Upper lobe of left lung (tissue), 6 donors: Measurements from ENCODE around the gene MUC6. TPM values are rescaled to one million over a fixed set of nuclear protein-coding genes. Genes with fewer than 3 reads are reported as not detected.

ENCODE experiments used
- ATAC-seq, 2 donors: fragments of 200-7000 bp; cut with Tn5 transposase; one replicate each; pipeline ENCODE4 v1.9.1; 2022; ENCODE audit warnings: mild to moderate bottlenecking in 2 of 2, moderate library complexity in 2 of 2; ENCODE audit not compliant: low FRiP score in 2 of 2
- DNase-seq, 2 donors: peaks; one replicate each; pipeline ENCODE4 v3.0.0-alpha.2; 2019 to 2020
- H3K27ac ChIP-seq, 4 donors: fragments of 200-600 bp; sonication (generic); one replicate each; pipeline ENCODE4 v1.5.1; 2016 to 2019
- H3K27me3 ChIP-seq, 4 donors: fragments of 200-600 bp; sonication (generic); one replicate each; pipeline ENCODE4 v1.5.1; 2017 to 2019
- H3K36me3 ChIP-seq, 4 donors: fragments of 200-600 bp; sonication (generic); one replicate each; pipeline ENCODE4 v1.5.1; 2016 to 2019
- H3K4me1 ChIP-seq, 4 donors: fragments of 200-600 bp; sonication (generic); one replicate each; pipeline ENCODE4 v1.5.1; 2018 to 2019
- H3K4me3 ChIP-seq, 4 donors: fragments of 200-600 bp; sonication (generic); one replicate each; pipeline ENCODE4 v1.5.1; 2017 to 2019; ENCODE audit warnings: mild to moderate bottlenecking in 2 of 4, moderate library complexity in 1 of 4
- H3K9me3 ChIP-seq, 4 donors: fragments of 200-600 bp; sonication (generic); one replicate each; pipeline ENCODE4 v1.5.1; 2018 to 2019
- CTCF ChIP-seq, 6 experiments: fragments of 450-650 bp in 4 of 6; fragments of 200-600 bp in 2 of 6; sonication (generic) in 2 of 6; IDR thresholded peaks; one replicate each; pipeline ENCODE4 v1.5.1; 2016 to 2019; ENCODE audit warnings: antibody characterized with exemption in 6 of 6
- EP300 ChIP-seq, 4 donors: sonication (generic); formaldehyde crosslinking; IDR thresholded peaks; one replicate each; pipeline ENCODE4 v1.5.1; 2017; ENCODE audit warnings: antibody characterized with exemption in 4 of 4, control low read depth in 2 of 4
- POLR2A ChIP-seq, 4 donors: fragments of 450-650 bp; IDR thresholded peaks; one replicate each; pipeline ENCODE4 v1.5.1; 2016 to 2017; ENCODE audit warnings: antibody characterized with exemption in 4 of 4, mild to moderate bottlenecking in 2 of 4
- POLR2AphosphoS5 ChIP-seq, 2 donors: sonication (generic); formaldehyde crosslinking; IDR thresholded peaks; one replicate each; pipeline ENCODE4 v1.5.1; 2017; ENCODE audit warnings: antibody characterized with exemption in 2 of 2
- WGBS, 2 donors: methylation state at CpG; one replicate each; pipeline ENCODE4 v1.1.5; 2017 to 2018; 5-methylcytosine and 5-hydroxymethylcytosine counted together
- total RNA-seq, 6 donors: library from RNA; depleted of rRNA in 4 of 6; stranded (reverse); fragments of >200 nt in 4 of 6; gene quantifications; one replicate each; pipeline versions ENCODE4 v1.1.0 to v1.2.1, GENCODE V29; 2016 to 2021
- donor health status: DM: no; HTN: no; CAD: no; lungs with moderate emphysema.
- donor health status: DM: no; HTN: yes; CAD: no; lungs with severe emphysema.

The MUC6 gene
- total RNA-seq, 6 donors from 2014 or later = 0.06 to 4.2 (median 0.51) TPM; not detected in 3

- ATAC-seq = no peak
- H3K27ac ChIP-seq = no peak overlapping the region
- 77 to 86% methylated on average over 1 to 6 of the region's 6 CpGs for WGBS, 2 donors
- H3K36me3 ChIP-seq = no peaks in the 10 kb centered on the region
- TF ChIP-seq POLR2AphosphoS5 (IDR thresholded peaks at IDR 0.05) (no peak), POLR2A (IDR thresholded peaks at IDR 0.05) (no peak), CTCF (IDR thresholded peaks at IDR 0.05) (no peak), EP300 (IDR thresholded peaks at IDR 0.05) (no peak)
- no peaks in the 10 kb centered on the region for H3K9me3 ChIP-seq
- DNase-seq = no peak
- H3K27me3 ChIP-seq = peaks cover 0 to 7% (median 0%) of the 10 kb centered on the region in 4 donors
- H3K4me1 ChIP-seq = peaks cover 0 to 6% (median 6%) of the 10 kb centered on the region in 4 donors
- H3K4me3 ChIP-seq = no peak overlapping the region
Measured at GRCh38 chr11:1049071-1049405, 12.5 kb upstream of the MUC6 start.

GRCh38 chr11:1048375-1049070 is 12.0 kb upstream of the MUC6 start:
- Histone ChIP-seq H3K27ac (no peak overlapping the region), H3K4me1 (peaks cover 0 to 6% (median 5%) of the 10 kb centered on the region in 4 donors), H3K27me3 (peaks cover 0 to 7% (median 0%) of the 10 kb centered on the region in 4 donors), H3K9me3 (no peaks in the 10 kb centered on the region), H3K36me3 (no peaks in the 10 kb centered on the region), H3K4me3 (no peak overlapping the region)
- ATAC-seq (no peak), DNase-seq (no peak)
- TF ChIP-seq POLR2AphosphoS5 (IDR thresholded peaks at IDR 0.05) = no peak
- no peak for TF ChIP-seq CTCF (IDR thresholded peaks at IDR 0.05)
- TF ChIP-seq EP300 (IDR thresholded peaks at IDR 0.05) = no peak
- TF ChIP-seq POLR2A (IDR thresholded peaks at IDR 0.05) = no peak
- 52 to 68% methylated on average over 25 of the region's 25 CpGs for WGBS, 2 donors

GRCh38 chr11:1047595-1048156 is 11.2 kb upstream of the MUC6 start:
- H3K27ac ChIP-seq = no peak overlapping the region
- 53 to 57% methylated on average over 12 to 22 of the region's 22 CpGs for WGBS, 2 donors
- ATAC-seq (no peak), DNase-seq (no peak)
- H3K4me1 ChIP-seq = peaks cover 0 to 6% (median 5%) of the 10 kb centered on the region in 4 donors
- no peak for TF ChIP-seq POLR2AphosphoS5 (IDR thresholded peaks at IDR 0.05)
- TF ChIP-seq POLR2A (IDR thresholded peaks at IDR 0.05) = no peak
- no peak for TF ChIP-seq CTCF (IDR thresholded peaks at IDR 0.05)
- no peak for TF ChIP-seq EP300 (IDR thresholded peaks at IDR 0.05)
- no peak overlapping the region for H3K4me3 ChIP-seq
- no peaks in the 10 kb centered on the region for H3K9me3 ChIP-seq
- H3K36me3 ChIP-seq = no peaks in the 10 kb centered on the region
- H3K27me3 ChIP-seq = peaks cover 0 to 7% (median 0%) of the 10 kb centered on the region in 4 donors

- Histone ChIP-seq H3K4me3 (no peak overlapping the region), H3K4me1 (peaks cover 0 to 8% (median 2%) of the 10 kb centered on the region in 4 donors), H3K27ac (no peak overlapping the region), H3K9me3 (no peaks in the 10 kb centered on the region), H3K36me3 (no peaks in the 10 kb centered on the region), H3K27me3 (no peaks in the 10 kb centered on the region)
- WGBS, 2 donors = 62 to 75% methylated on average over 6 of the region's 6 CpGs
- ATAC-seq = no peak
- no peak for DNase-seq
- TF ChIP-seq EP300 (IDR thresholded peaks at IDR 0.05) (no peak), CTCF (IDR thresholded peaks at IDR 0.05) (no peak), POLR2AphosphoS5 (IDR thresholded peaks at IDR 0.05) (no peak), POLR2A (IDR thresholded peaks at IDR 0.05) (no peak)
Measured at GRCh38 chr11:1044160-1044559, 7.6 kb upstream of the MUC6 start.
